HCT116 (cell line): ENCODE measurements around the gene TMEM134. TPM values are rescaled to one million over a fixed set of nuclear protein-coding genes. Genes with fewer than 3 reads are reported as not detected.

ENCODE experiments used
- ATAC-seq: fragments of 200-7000 bp; cut with Tn5 transposase; 2 replicates; pipeline ENCODE4 v1.9.1; 2020; ENCODE audit warnings: mild to moderate bottlenecking, moderate library complexity
- BruUV-seq: library from RNA; stranded (reverse); fragments of 400-500 nt; replicated peaks from 2 replicates; lab custom pipeline; 2021; lab: Mats Ljungman, UMichigan
- CTCF ChIA-PET: fragments of 300-600 bp; sonication (Branson Sonifier 250); formaldehyde crosslinking; loops from one replicate; lab custom pipeline; 2021; ENCODE audit warnings: antibody characterized with exemption; lab: Charles Lee
- POLR2A ChIA-PET: fragments of 300-600, 350-600 bp; sonication (Branson Sonifier 250); formaldehyde crosslinking; loops from one replicate; lab custom pipeline; 2021; ENCODE audit warnings: antibody characterized with exemption; lab: Charles Lee
- RAD21 ChIA-PET, 2 experiments: fragments of 300-600 bp; sonication (Branson Sonifier 250); formaldehyde crosslinking; loops; one replicate each; lab custom pipeline; 2023; ENCODE audit warnings: low total read pairs in 2 of 2; ENCODE audit not compliant: uncharacterized antibody in 2 of 2, unreplicated experiment in 2 of 2, low non-redundant PET in 1 of 2; lab: Charles Lee
- DNase-seq: peaks from one replicate; pipeline ENCODE4 v3.0.0-alpha.2; 2010; ENCODE audit warnings: low read depth, low spot score
- H2AFZ ChIP-seq: fragments of 200-600 bp; shearing (Covaris generic), sonication (generic); 2 replicates; pipeline ENCODE4 v1.6.1; 2017; ENCODE audit warnings: low read depth, mixed run types, mixed read lengths, antibody characterized with exemption, low read length; ENCODE audit not compliant: poor library complexity, severe bottlenecking
- H3K27ac ChIP-seq: 2 replicates; pipeline ENCODE4 v1.5.1; 2012; ENCODE audit warnings: low read depth, low read length
- H3K27me3 ChIP-seq: fragments of 200-600 bp; sonication (generic); 2 replicates; pipeline ENCODE4 v1.6.1; 2016; ENCODE audit warnings: mixed run types, low read length, mixed read lengths; ENCODE audit not compliant: insufficient read depth
- H3K36me3 ChIP-seq, 2 experiments: fragments of 200-500 bp in 1 of 2; fragments of 200-600 bp in 1 of 2; sonication (Bioruptor generic) in 1 of 2; sonication (generic) in 1 of 2; 2 replicates each; pipeline versions ENCODE4 v1.5.1 to v1.6.1; 2014 to 2016; ENCODE audit warnings: low read length in 2 of 2, inconsistent platforms in 1 of 2, mixed read lengths in 1 of 2, mixed run types in 1 of 2; ENCODE audit not compliant: insufficient read depth in 2 of 2, control insufficient read depth in 1 of 2
- H3K4me1 ChIP-seq, 2 experiments: fragments of 200-600 bp in 1 of 2; sonication (generic) in 1 of 2; 2 replicates each; pipeline versions ENCODE4 v1.5.1 to v1.6.1; 2012 to 2017; ENCODE audit warnings: low read length in 2 of 2, inconsistent platforms in 1 of 2, mild to moderate bottlenecking in 1 of 2, mixed read lengths in 1 of 2, mixed run types in 1 of 2, moderate library complexity in 1 of 2; ENCODE audit not compliant: insufficient read depth in 2 of 2, control insufficient read depth in 1 of 2
- H3K4me2 ChIP-seq: fragments of 200-600 bp; sonication (generic); 2 replicates; pipeline ENCODE4 v1.6.1; 2017; ENCODE audit warnings: mixed run types, low read length, mixed read lengths
- H3K4me3 ChIP-seq, 2 experiments: fragments of 200-600 bp in 1 of 2; sonication (generic) in 1 of 2; replicated peaks in 1 of 2; 2 replicates each; pipeline ENCODE4 v1.5.1; 2011 to 2016; ENCODE audit warnings: low read length in 2 of 2, control low read depth in 1 of 2, low read depth in 1 of 2, mild to moderate bottlenecking in 1 of 2, mixed read lengths in 1 of 2, mixed run types in 1 of 2
- H3K79me2 ChIP-seq: fragments of 200-600 bp; sonication (generic); 2 replicates; pipeline ENCODE4 v1.6.1; 2017; ENCODE audit warnings: mild to moderate bottlenecking, mixed run types, low read length, moderate library complexity, mixed read lengths; ENCODE audit not compliant: insufficient read depth
- H3K9ac ChIP-seq: fragments of 200-600 bp; sonication (generic); 2 replicates; pipeline ENCODE4 v1.6.1; 2016; ENCODE audit warnings: low read length, mixed read lengths
- H3K9me2 ChIP-seq: fragments of 200-600 bp; sonication (generic), shearing (Covaris generic); 2 replicates; pipeline ENCODE4 v1.6.1; 2017; ENCODE audit warnings: mixed run types, mild to moderate bottlenecking, moderate library complexity; ENCODE audit not compliant: insufficient read depth
- H3K9me3 ChIP-seq, 2 experiments: fragments of 200-500 bp in 1 of 2; fragments of 200-600 bp in 1 of 2; sonication (Bioruptor generic) in 1 of 2; sonication (generic) in 1 of 2; 2 replicates each; pipeline ENCODE4 v1.6.1; 2014 to 2017; ENCODE audit warnings: low read length in 2 of 2, mixed read lengths in 2 of 2, inconsistent platforms in 1 of 2, low read depth in 1 of 2, mild to moderate bottlenecking in 1 of 2, mixed run types in 1 of 2, moderate library complexity in 1 of 2; ENCODE audit not compliant: control insufficient read depth in 1 of 2, insufficient read depth in 1 of 2
- H4K20me1 ChIP-seq: fragments of 200-600 bp; sonication (generic), shearing (Covaris generic); 2 replicates; pipeline ENCODE4 v1.6.1; 2017; ENCODE audit warnings: mixed run types, mild to moderate bottlenecking, moderate library complexity; ENCODE audit not compliant: insufficient read depth
- EZH2 ChIP-seq: fragments of 200-600 bp; sonication (generic); IDR thresholded peaks from 2 replicates; pipeline ENCODE4 v1.6.1; 2017; ENCODE audit warnings: antibody characterized with exemption, mixed run types
- JUND ChIP-seq: IDR thresholded peaks from 2 replicates; pipeline ENCODE4 v1.6.1; 2012
- MAX ChIP-seq: IDR thresholded peaks from 2 replicates; pipeline ENCODE4 v1.6.1; 2012
- POLR2A ChIP-seq: IDR thresholded peaks from 2 replicates; pipeline ENCODE4 v1.7.0; 2011; ENCODE audit warnings: borderline replicate concordance; ENCODE audit not compliant: insufficient read depth, insufficient read length; ENCODE audit errors: extremely low read depth
- POLR2AphosphoS5 ChIP-seq: IDR thresholded peaks from 2 replicates; pipeline ENCODE4 v1.6.1; 2011; ENCODE audit warnings: mild to moderate bottlenecking, low read depth, low read length, moderate library complexity
- RAD21 ChIP-seq: IDR thresholded peaks from 2 replicates; pipeline ENCODE4 v1.6.1; 2012; ENCODE audit warnings: low read depth, mild to moderate bottlenecking
- REST ChIP-seq: IDR thresholded peaks from 2 replicates; pipeline ENCODE4 v1.6.1; 2012; ENCODE audit warnings: low read depth
- SP1 ChIP-seq: IDR thresholded peaks from 2 replicates; pipeline ENCODE4 v1.6.1; 2012; ENCODE audit warnings: low read depth
- intact Hi-C: fragments of 100-400 bp; cut with micrococcal nuclease; formaldehyde crosslinking; loops from 2 replicates; pipeline ENCODE4 v1.10.0; 2022
- total RNA-seq: library from RNA; stranded (reverse); gene quantifications from one replicate; pipeline ENCODE4 v1.2.1, GENCODE V29; 2021; ENCODE audit not compliant: unreplicated experiment

Gene TMEM134
- total RNA-seq, 1 experiment from 2014 or later: 44.2 TPM

GRCh38 chr11:67501854-67502253 lies 32.8 kb upstream of the TMEM134 start:
- POLR2A ChIA-PET: no interaction called here
- RAD21 ChIA-PET: no interaction called here
- peaks cover 24% of the 10 kb centered on the region for H3K79me2 ChIP-seq
- ATAC-seq (no peak), DNase-seq (no peak)
- H3K36me3 ChIP-seq: peaks cover 8 to 10% of the 10 kb centered on the region in 2 experiments; a peak in 3 of 4 replicates
- H3K27ac ChIP-seq: no peak overlapping the region
- H2AFZ ChIP-seq: no peak overlapping the region
- no peaks in the 10 kb centered on the region for H3K27me3 ChIP-seq
- H3K4me1 ChIP-seq: peaks cover 23 to 25% of the 10 kb centered on the region in 2 experiments
- H3K9me3 ChIP-seq: no peaks in the 10 kb centered on the region
- no peak overlapping the region for H3K9ac ChIP-seq
- CTCF ChIA-PET: no interaction called here
- H3K9me2 ChIP-seq: no peaks in the 10 kb centered on the region
- H3K4me2 ChIP-seq: no peak overlapping the region
- intact Hi-C loops: no loop called here
- no TSS peak for BruUV-seq
- H4K20me1 ChIP-seq: no peaks in the 10 kb centered on the region
- no peak for TF ChIP-seq RAD21
- TF ChIP-seq REST: no peak
- no peak for TF ChIP-seq POLR2A
- no peak for TF ChIP-seq SP1
- no peak for TF ChIP-seq MAX
- no peak for TF ChIP-seq POLR2AphosphoS5
- TF ChIP-seq EZH2: no peak
- no peak for TF ChIP-seq JUND
- H3K4me3 ChIP-seq: no peak overlapping the region
